Body of pancreas (tissue), 4 donors: ENCODE measurements around the gene SPP2. TPM values are rescaled to one million over a fixed set of nuclear protein-coding genes. Genes with fewer than 3 reads are reported as not detected.

Source experiments
- ATAC-seq: fragments of 150-250 bp; one replicate; pipeline ENCODE4 v1.9.1; 2016
- DNase-seq, 4 donors: peaks; one replicate each; pipeline ENCODE4 v3.0.0-alpha.2; 2019
- H3K27ac ChIP-seq, 4 donors: fragments of 200-600 bp; sonication (generic); 1 replicate in 3 of 4; 2 replicates in 1 of 4; pipeline versions ENCODE4 v1.5.1 to v1.6.1; 2016 to 2019; ENCODE audit warnings: mild to moderate bottlenecking in 1 of 4, mixed read lengths in 1 of 4, moderate library complexity in 1 of 4
- H3K27me3 ChIP-seq, 2 donors: fragments of 200-600 bp; sonication (generic); one replicate each; pipeline ENCODE4 v1.6.0; 2016; ENCODE audit warnings: mild to moderate bottlenecking in 1 of 2
- H3K36me3 ChIP-seq, 2 donors: fragments of 200-600 bp; sonication (generic); replicated peaks in 1 of 2; 2 replicates each; pipeline ENCODE4 v1.5.1; 2016; ENCODE audit warnings: low read depth in 2 of 2; ENCODE audit not compliant: insufficient read depth in 1 of 2
- H3K4me1 ChIP-seq: fragments of 200-600 bp; sonication (generic); one replicate; pipeline ENCODE4 v1.6.0; 2016
- H3K4me3 ChIP-seq, 2 donors: fragments of 200-600 bp; sonication (generic); 1 replicate in 1 of 2; 2 replicates in 1 of 2; pipeline ENCODE4 v1.5.1; 2016 to 2019
- H3K9me3 ChIP-seq, 3 donors: fragments of 200-600 bp; sonication (generic); 1 replicate in 2 of 3; 2 replicates in 1 of 3; pipeline ENCODE4 v1.5.1; 2016
- CTCF ChIP-seq, 7 experiments: fragments of 450-650 bp in 4 of 7; fragments of 200-600 bp in 3 of 7; sonication (generic) in 3 of 7; IDR thresholded peaks; one replicate each; pipeline ENCODE4 v1.5.1; 2016 to 2019; ENCODE audit warnings: antibody characterized with exemption in 7 of 7
- POLR2A ChIP-seq, 3 donors: fragments of 450-650 bp; IDR thresholded peaks; one replicate each; pipeline ENCODE4 v1.6.1; 2016; ENCODE audit warnings: antibody characterized with exemption in 3 of 3, mild to moderate bottlenecking in 2 of 3
- WGBS, 2 donors: methylation state at CpG; one replicate each; pipeline ENCODE4 v1.1.5; 2017; 5-methylcytosine and 5-hydroxymethylcytosine counted together
- intact Hi-C: fragments of 100-400 bp; cut with DNase I; formaldehyde crosslinking; loops from one replicate; pipeline ENCODE4 v1.15.1; 2023
- total RNA-seq, 2 donors: library from RNA; depleted of rRNA; stranded (reverse); fragments of >200 nt; gene quantifications; one replicate each; pipeline ENCODE4 v1.1.0, GENCODE V29; 2016

SPP2 gene
- total RNA-seq, 2 donors from 2014 or later: not detected

GRCh38 chr2:234033174-234033573, 17.3 kb upstream of the SPP2 start:
- H3K9me3 ChIP-seq: no peaks in the 10 kb centered on the region
- no peaks in the 10 kb centered on the region for H3K36me3 ChIP-seq
- DNase-seq (no peak), ATAC-seq (no peak)
- no peaks in the 10 kb centered on the region for H3K4me1 ChIP-seq
- H3K27me3 ChIP-seq: no peaks in the 10 kb centered on the region
- 69 to 78% methylated on average over 3 of the region's 3 CpGs for WGBS, 2 donors
- H3K27ac ChIP-seq: no peak overlapping the region
- no peak overlapping the region for H3K4me3 ChIP-seq
- intact Hi-C loops: no loop called here
- no peak for TF ChIP-seq CTCF (IDR thresholded peaks at IDR 0.05)
- no peak for TF ChIP-seq POLR2A (IDR thresholded peaks at IDR 0.05)

GRCh38 chr2:234033885-234034284, 16.6 kb upstream of the SPP2 start:
- Histone ChIP-seq H3K9me3 (no peaks in the 10 kb centered on the region), H3K4me3 (no peak overlapping the region), H3K36me3 (no peaks in the 10 kb centered on the region), H3K4me1 (no peaks in the 10 kb centered on the region), H3K27me3 (no peaks in the 10 kb centered on the region), H3K27ac (no peak overlapping the region)
- intact Hi-C loops: no loop called here
- ATAC-seq (no peak), DNase-seq (no peak)
- TF ChIP-seq CTCF (IDR thresholded peaks at IDR 0.05) (no peak), POLR2A (IDR thresholded peaks at IDR 0.05) (no peak)
- 67 to 78% methylated on average over 2 of the region's 2 CpGs for WGBS, 2 donors

- TF ChIP-seq CTCF (IDR thresholded peaks at IDR 0.05): no peak
- ATAC-seq (no peak), DNase-seq (no peak)
- Histone ChIP-seq H3K9me3 (no peaks in the 10 kb centered on the region), H3K4me1 (no peaks in the 10 kb centered on the region), H3K27ac (no peak overlapping the region), H3K4me3 (no peak overlapping the region), H3K27me3 (no peaks in the 10 kb centered on the region), H3K36me3 (no peaks in the 10 kb centered on the region)
- 65 to 68% methylated on average over 2 of the region's 2 CpGs for WGBS, 2 donors
- intact Hi-C loops: no loop called here
Observed at GRCh38 chr2:234038076-234038802, 12.3 kb upstream of the SPP2 start.

- 34 to 52% methylated on average over 1 of the region's 1 CpG for WGBS, 2 donors
Observed at GRCh38 chr2:234044157-234044556, 6.3 kb upstream of the SPP2 start.

More at GRCh38 chr2:234044157-234044556, 6.3 kb upstream of the SPP2 start:
- intact Hi-C loops: no loop called here
- TF ChIP-seq CTCF (IDR thresholded peaks at IDR 0.05) (no peak), POLR2A (IDR thresholded peaks at IDR 0.05) (no peak)
- H3K4me1 ChIP-seq: no peaks in the 10 kb centered on the region
- H3K36me3 ChIP-seq: no peaks in the 10 kb centered on the region
- DNase-seq: no peak
- no peak for ATAC-seq
- no peaks in the 10 kb centered on the region for H3K9me3 ChIP-seq
- no peak overlapping the region for H3K27ac ChIP-seq
- no peak overlapping the region for H3K4me3 ChIP-seq
- H3K27me3 ChIP-seq: no peaks in the 10 kb centered on the region
